Neutrophil (primary cell): Measurements from ENCODE around the gene CCNB1.
A peak's percentile ranks its signal among the peaks of the same experiment; 100 is the strongest.

Experiments used
- H3K27ac ChIP-seq: fragments of 200-600 bp; sonication (generic); 2 replicates; pipeline ENCODE4 v1.5.1; 2016; ENCODE audit warnings: mild to moderate bottlenecking, moderate library complexity
- H3K27me3 ChIP-seq: fragments of 200-600 bp; sonication (generic); 2 replicates; pipeline ENCODE4 v1.6.0; 2016; ENCODE audit warnings: mild to moderate bottlenecking
- H3K36me3 ChIP-seq: fragments of 200-600 bp; sonication (generic); 2 replicates; pipeline ENCODE4 v1.5.1; 2017
- H3K4me1 ChIP-seq, 2 experiments: fragments of 200-600 bp in 1 of 2; sonication (generic) in 1 of 2; 1 replicate in 1 of 2; 2 replicates in 1 of 2; pipeline versions ENCODE4 v1.5.1 to v1.6.1; 2013 to 2016; ENCODE audit warnings: low read depth in 1 of 2, low read length in 1 of 2, mild to moderate bottlenecking in 1 of 2, moderate library complexity in 1 of 2; ENCODE audit not compliant: control insufficient read depth in 1 of 2, insufficient read depth in 1 of 2
- H3K4me3 ChIP-seq, 2 experiments: fragments of 200-600 bp in 1 of 2; sonication (generic) in 1 of 2; 1 replicate in 1 of 2; 2 replicates in 1 of 2; pipeline ENCODE4 v1.5.1; 2013 to 2016; ENCODE audit warnings: low read depth in 1 of 2, low read length in 1 of 2, mild to moderate bottlenecking in 1 of 2, moderate library complexity in 1 of 2
- H3K9me3 ChIP-seq: fragments of 200-600 bp; sonication (generic); 2 replicates; pipeline ENCODE4 v1.5.1; 2016
- CTCF ChIP-seq: fragments of 200-600 bp; sonication (generic); IDR thresholded peaks from 2 replicates; pipeline ENCODE4 v1.5.1; 2016; ENCODE audit warnings: antibody characterized with exemption

Gene CCNB1

GRCh38 chr5:69187342-69187741, 20.4 kb downstream of the CCNB1 start:
- no peaks in the 10 kb centered on the region for H3K36me3 ChIP-seq
- H3K4me3 ChIP-seq = no peak overlapping the region
- no peaks in the 10 kb centered on the region for H3K9me3 ChIP-seq
- H3K4me1 ChIP-seq = peaks cover 12 to 14% of the 10 kb centered on the region in 2 experiments
- H3K27me3 ChIP-seq = no peaks in the 10 kb centered on the region
- no peak overlapping the region for H3K27ac ChIP-seq
- TF ChIP-seq CTCF = no peak

- Histone ChIP-seq H3K27ac (peak overlapping the region; percentile 59), H3K4me1 (peaks cover 12 to 14% of the 10 kb centered on the region in 2 experiments), H3K27me3 (no peaks in the 10 kb centered on the region), H3K9me3 (no peaks in the 10 kb centered on the region), H3K4me3 (peak overlapping the region; percentile 69 to 82), H3K36me3 (no peaks in the 10 kb centered on the region)
- no peak for TF ChIP-seq CTCF
These were observed 21.8 kb downstream of the CCNB1 start for GRCh38 chr5:69188811-69189161.

- Histone ChIP-seq H3K27me3 (no peaks in the 10 kb centered on the region), H3K4me3 (peak within 1 kb of the TSS; percentile 69 to 82), H3K36me3 (no peaks in the 10 kb centered on the region), H3K9me3 (no peaks in the 10 kb centered on the region), H3K27ac (peak within 1 kb of the TSS; percentile 59), H3K4me1 (peaks cover 12 to 14% of the 10 kb centered on the region in 2 experiments)
- TF ChIP-seq CTCF = no peak
These were observed 22.5 kb downstream of the CCNB1 start, which contains the start of gene CENPH for GRCh38 chr5:69189162-69190086. Gene CENPH (plus strand): TSS chr5:69189583. CDS start chr5:69189635, 52 bp downstream.

- H3K27me3 ChIP-seq = no peaks in the 10 kb centered on the region
- H3K27ac ChIP-seq = no peak overlapping the region
- H3K4me1 ChIP-seq = peaks cover 0 to 9% of the 10 kb centered on the region in 2 experiments
- TF ChIP-seq CTCF = no peak
- no peak overlapping the region for H3K4me3 ChIP-seq
- no peaks in the 10 kb centered on the region for H3K36me3 ChIP-seq
- H3K9me3 ChIP-seq = no peaks in the 10 kb centered on the region
These were observed 35.5 kb downstream of the CCNB1 start for GRCh38 chr5:69202497-69202896.

- no peak overlapping the region for H3K4me3 ChIP-seq
- no peak for TF ChIP-seq CTCF
- peaks cover 0 to 6% of the 10 kb centered on the region in 2 experiments for H3K4me1 ChIP-seq
- H3K36me3 ChIP-seq = no peaks in the 10 kb centered on the region
- no peaks in the 10 kb centered on the region for H3K27me3 ChIP-seq
- H3K27ac ChIP-seq = no peak overlapping the region
- no peaks in the 10 kb centered on the region for H3K9me3 ChIP-seq
These were observed 39.7 kb downstream of the CCNB1 start for GRCh38 chr5:69206528-69207190.
